Heart right ventricle (tissue), 16 donors: ENCODE results near the gene PRKAB1. TPM values are rescaled to one million over a fixed set of nuclear protein-coding genes. Genes with fewer than 3 reads are reported as not detected.

ENCODE experiments used
- ATAC-seq, 8 donors: fragments of 200-7000 bp; cut with Tn5 transposase; one replicate each; pipeline ENCODE4 v1.9.1; 2020; ENCODE audit warnings: mild to moderate bottlenecking in 8 of 8, moderate library complexity in 8 of 8, moderate number of reproducible peaks in 1 of 8
- DNase-seq, 2 donors: peaks; one replicate each; pipeline ENCODE4 v3.0.0-alpha.2; 2020
- H3K27ac ChIP-seq, 10 donors: fragments of 200-600 bp; sonication (generic) in 2 of 10; one replicate each; pipeline versions ENCODE4 v1.5.0 to v1.8.0; 2020 to 2022; ENCODE audit warnings: mild to moderate bottlenecking in 3 of 10
- H3K27me3 ChIP-seq, 7 donors: fragments of 200-600 bp; one replicate each; pipeline ENCODE4 v1.8.0; 2021 to 2022; ENCODE audit warnings: mild to moderate bottlenecking in 2 of 7
- H3K36me3 ChIP-seq, 9 donors: fragments of 200-600 bp; sonication (generic) in 1 of 9; one replicate each; pipeline versions ENCODE4 v1.5.0 to v1.8.0; 2020 to 2022; ENCODE audit warnings: mild to moderate bottlenecking in 2 of 9
- H3K4me1 ChIP-seq, 9 donors: fragments of 200-600 bp; sonication (generic) in 1 of 9; one replicate each; pipeline versions ENCODE4 v1.5.0 to v1.8.0; 2020 to 2022; ENCODE audit warnings: mild to moderate bottlenecking in 4 of 9
- H3K4me3 ChIP-seq, 10 donors: fragments of 200-600 bp; sonication (generic) in 2 of 10; one replicate each; pipeline versions ENCODE4 v1.5.0 to v1.8.0; 2020 to 2022; ENCODE audit warnings: mild to moderate bottlenecking in 7 of 10, moderate library complexity in 2 of 10
- H3K9me3 ChIP-seq, 11 donors: fragments of 200-600 bp in 10 of 11; sonication (generic) in 2 of 11; one replicate each; pipeline versions ENCODE4 v1.5.0 to v1.8.0; 2013 to 2022; ENCODE audit warnings: mild to moderate bottlenecking in 2 of 11, control low read depth in 1 of 11, moderate library complexity in 1 of 11
- CTCF ChIP-seq, 9 donors: fragments of 200-600 bp; sonication (generic) in 2 of 9; IDR thresholded peaks; one replicate each; pipeline versions ENCODE4 v1.5.0 to v1.8.0; 2021 to 2022; ENCODE audit warnings: antibody characterized with exemption in 9 of 9, mild to moderate bottlenecking in 5 of 9, moderate library complexity in 1 of 9
- WGBS, 2 donors: extraction: QIAGEN DNeasy Blood & Tissue Kit; methylation state at CpG; one replicate each; pipeline ENCODE4 v1.1.7; 2013; ENCODE audit warnings: inconsistent platforms in 1 of 2; 5-methylcytosine and 5-hydroxymethylcytosine counted together
- intact Hi-C, 10 donors: fragments of 100-400 bp; cut with DNase I; formaldehyde crosslinking; loops; one replicate each; pipeline versions ENCODE4 v1.11.1 to v1.14.2; 2022
- polyA plus RNA-seq, 2 donors: library from polyadenylated mRNA; stranded (reverse); fragments of 200-250 nt; gene quantifications; one replicate each; pipeline ENCODE4 v1.2.3, GENCODE V29; 2013
- total RNA-seq, 10 donors: library from RNA; stranded (reverse); fragmentation: NEBNext Ultra II Directional in 3 of 10; extraction: Animal tissue kit (Norgen Biotek cat#: 25700) in 3 of 10; gene quantifications; one replicate each; pipeline versions ENCODE4 v1.2.1 to v1.2.4, GENCODE V29; 2021 to 2023
- donor health status: Arrhythmogenic right ventricular cardiomyopathy.
- donor health status: ischemic (EF 13 %, LVEDD 7.1; RV severe dilation, severe dysfunction).
- donor health status: healthy with polysubstance abuse.
- donor health status: DM: no; HTN: yes; CAD: no.
- donor health status: DM: no; HTN: no; CAD: no.
- donor health status: ischemic (EF 25% LVEDD 6.9; RV normal size, moderate dysfunction).
- donor health status: ischemic (EF 25% LVEDD 5.7; RV mildly dilated, moderate dysfunction).
- donor health status: healthy.
- donor health status: DM: yes; HTN: yes; CAD: no.
- donor health status: Ischemic cardiomyopathy.
- donor health status: ischemic (EF 35%, LVEDD 5.7; RV mildly dilated, moderate dysfunction).
- donor health status: nonischemic (EF 11% LVEDD 7.7; RV severe dilation, severe dysfunction).
- donor health status: DM: yes; HTN: yes; CAD: no.
- donor health status: PGD.
- donor health status: ischemic (EF 29% LVEDD 5.4; RV normal size, mild dysfunction).
- donor health status: nonischemic (EF 23%, LVEDD 6.1; RV moderate dilation, normal function).

PRKAB1 gene
- total and polyA plus RNA-seq, 12 donors, result 8.6 to 14.5 (median 11.0) TPM

- ATAC-seq, result no peak
- Histone ChIP-seq H3K27me3 (no peaks in the 10 kb centered on the region), H3K9me3 (no peaks in the 10 kb centered on the region), H3K4me1 (peaks cover 0 to 48% (median 27%) of the 10 kb centered on the region in 9 donors), H3K36me3 (peaks cover 0 to 90% (median 66%) of the 10 kb centered on the region in 9 donors), H3K27ac (no peak overlapping the region), H3K4me3 (no peak overlapping the region)
- no peak for TF ChIP-seq CTCF (IDR thresholded peaks at IDR 0.05)
- no peak for DNase-seq
- intact Hi-C loops, result no loop called here
- WGBS, 2 donors, result 64 to 73% methylated on average over 7 of the region's 7 CpGs
Observed at GRCh38 chr12:119678459-119678858, 10.5 kb downstream of the PRKAB1 start.

GRCh38 chr12:119679081-119679480 is 11.1 kb downstream of the PRKAB1 start:
- DNase-seq (no peak), ATAC-seq (no peak)
- WGBS, 2 donors, result 86 to 92% methylated on average over 5 of the region's 5 CpGs
- Histone ChIP-seq H3K9me3 (no peaks in the 10 kb centered on the region), H3K36me3 (peaks cover 0 to 84% (median 66%) of the 10 kb centered on the region in 9 donors), H3K27ac (peak overlapping the region in 1 of 10 donors; percentile 34), H3K27me3 (no peaks in the 10 kb centered on the region), H3K4me3 (no peak overlapping the region), H3K4me1 (peaks cover 0 to 42% (median 23%) of the 10 kb centered on the region in 9 donors)
- intact Hi-C loops, result no loop called here
- TF ChIP-seq CTCF (IDR thresholded peaks at IDR 0.05), result no peak

- Histone ChIP-seq H3K4me1 (peaks cover 0 to 38% (median 19%) of the 10 kb centered on the region in 9 donors), H3K9me3 (no peaks in the 10 kb centered on the region), H3K4me3 (no peak overlapping the region), H3K36me3 (peaks cover 0 to 80% (median 66%) of the 10 kb centered on the region in 9 donors), H3K27me3 (no peaks in the 10 kb centered on the region), H3K27ac (peak overlapping the region in 1 of 10 donors; percentile 34)
- TF ChIP-seq CTCF (IDR thresholded peaks at IDR 0.05), result no peak
- WGBS, 2 donors, result 80 to 81% methylated on average over 10 of the region's 10 CpGs
- no peak for DNase-seq
- peak in 3 of 8 donors; percentile 21 to 45 (median 29) for ATAC-seq
- intact Hi-C loops, result no loop called here
Observed at GRCh38 chr12:119679490-119679889, 11.6 kb downstream of the PRKAB1 start.

- H3K36me3 ChIP-seq, result peaks cover 0 to 64% (median 54%) of the 10 kb centered on the region in 9 donors
- WGBS, 2 donors, result 90 to 95% methylated on average over 8 of the region's 8 CpGs
- no peaks in the 10 kb centered on the region for H3K27me3 ChIP-seq
- H3K4me3 ChIP-seq, result no peak overlapping the region
- H3K27ac ChIP-seq, result no peak overlapping the region
- no peak for ATAC-seq
- intact Hi-C loops, result no loop called here
- no peak for DNase-seq
- no peak for TF ChIP-seq CTCF (IDR thresholded peaks at IDR 0.05)
- no peaks in the 10 kb centered on the region for H3K9me3 ChIP-seq
- peaks cover 0 to 47% (median 19%) of the 10 kb centered on the region in 9 donors for H3K4me1 ChIP-seq
Observed at GRCh38 chr12:119681111-119681510, 13.2 kb downstream of the PRKAB1 start.
